Bronchial epithelial cell (primary cell): ENCODE results near the gene CDC25A. TPM values are rescaled to one million over a fixed set of nuclear protein-coding genes. Genes with fewer than 3 reads are reported as not detected.
"Not testable (repeated sequence)": the region's sequence is repeated elsewhere in the genome, so short reads cannot be mapped to it uniquely, and the experiment has no call there.

Experiments
- DNase-seq: peaks from one replicate; pipeline ENCODE4 v3.0.0-alpha.2; 2010; ENCODE audit warnings: low read depth
- FAIRE-seq: peaks from 2 replicates; lab custom pipeline; 2011; peaks lifted over from hg19 to GRCh38; lab: Jason Lieb, UNC
- H3K27me3 ChIP-seq: 2 replicates; pipeline ENCODE4 v1.5.1; 2011; ENCODE audit warnings: low read length; ENCODE audit not compliant: control insufficient read depth, insufficient read depth
- H3K36me3 ChIP-seq: 2 replicates; pipeline ENCODE4 v1.5.1; 2011; ENCODE audit warnings: low read length; ENCODE audit not compliant: control insufficient read depth, insufficient read depth
- H3K4me3 ChIP-seq: 2 replicates; pipeline ENCODE4 v1.5.1; 2011; ENCODE audit warnings: mild to moderate bottlenecking, low read depth, low read length, control low read depth
- CTCF ChIP-seq: IDR thresholded peaks from 2 replicates; pipeline ENCODE4 v1.5.1; 2011; ENCODE audit warnings: mild to moderate bottlenecking, moderate library complexity, low read length, control low read depth, inconsistent platforms; ENCODE audit not compliant: insufficient read depth, severe bottlenecking
- total RNA-seq: library from RNA; depleted of rRNA; stranded (reverse); fragments of >200 nt; gene quantifications from 2 replicates; pipeline ENCODE4 v1.2.1, GENCODE V29; 2014

The CDC25A gene
- total RNA-seq, 1 donor from 2014 or later, result 2.4 TPM

- FAIRE-seq (no peak), DNase-seq (no peak)
- no peak for TF ChIP-seq CTCF
- Histone ChIP-seq H3K36me3 (no peaks in the 10 kb centered on the region), H3K27me3 (peaks cover 8% of the 10 kb centered on the region), H3K4me3 (no peak overlapping the region)
These were observed 30.3 kb upstream of the CDC25A start for GRCh38 chr3:48218537-48218936.

- Histone ChIP-seq H3K4me3 (no peak overlapping the region), H3K27me3 (peaks cover 8% of the 10 kb centered on the region), H3K36me3 (no peaks in the 10 kb centered on the region)
- TF ChIP-seq CTCF, result no peak
- DNase-seq (no peak), FAIRE-seq (no peak)
These were observed 29.2 kb upstream of the CDC25A start for GRCh38 chr3:48217449-48217848.

GRCh38 chr3:48215876-48216275 is 27.7 kb upstream of the CDC25A start:
- no peak for DNase-seq
- peak; percentile 75 for FAIRE-seq
- no peak overlapping the region for H3K4me3 ChIP-seq
- TF ChIP-seq CTCF, result no peak
- H3K36me3 ChIP-seq, result no peaks in the 10 kb centered on the region
- peaks cover 8% of the 10 kb centered on the region for H3K27me3 ChIP-seq

GRCh38 chr3:48215466-48215865 is 27.2 kb upstream of the CDC25A start:
- FAIRE-seq (peak; percentile 70), DNase-seq (no peak)

GRCh38 chr3:48215019-48215418 is 26.8 kb upstream of the CDC25A start:
- DNase-seq (no peak), FAIRE-seq (no peak)
- Histone ChIP-seq H3K27me3 (peaks cover 8% of the 10 kb centered on the region), H3K4me3 (no peak overlapping the region), H3K36me3 (no peaks in the 10 kb centered on the region)
- TF ChIP-seq CTCF, result no peak

More at GRCh38 chr3:48215466-48215865, 27.2 kb upstream of the CDC25A start:
- TF ChIP-seq CTCF, result no peak
- Histone ChIP-seq H3K27me3 (peaks cover 8% of the 10 kb centered on the region), H3K4me3 (no peak overlapping the region), H3K36me3 (no peaks in the 10 kb centered on the region)

- TF ChIP-seq CTCF, result no peak
These were observed 26.0 kb upstream of the CDC25A start for GRCh38 chr3:48214225-48214624.

GRCh38 chr3:48211776-48212175 is 23.6 kb upstream of the CDC25A start:
- H3K27me3 ChIP-seq, H3K36me3 ChIP-seq, DNase-seq, FAIRE-seq, H3K4me3 ChIP-seq: not testable (repeated sequence)

More at GRCh38 chr3:48214225-48214624, 26.0 kb upstream of the CDC25A start:
- Histone ChIP-seq H3K4me3 (no peak overlapping the region), H3K27me3 (peaks cover 8% of the 10 kb centered on the region), H3K36me3 (no peaks in the 10 kb centered on the region)
- no peak for FAIRE-seq
- no peak for DNase-seq

GRCh38 chr3:48210534-48210933 is 22.3 kb upstream of the CDC25A start:
- H3K36me3 ChIP-seq, H3K27me3 ChIP-seq, FAIRE-seq, H3K4me3 ChIP-seq, DNase-seq: not testable (repeated sequence)
